ENCODE results near the gene JAK3. TPM values are rescaled to one million over a fixed set of nuclear protein-coding genes. Genes with fewer than 3 reads are reported as not detected.

The JAK3 gene
- total RNA-seq, 1 experiment from 2014 or later, result not detected

DNA sequence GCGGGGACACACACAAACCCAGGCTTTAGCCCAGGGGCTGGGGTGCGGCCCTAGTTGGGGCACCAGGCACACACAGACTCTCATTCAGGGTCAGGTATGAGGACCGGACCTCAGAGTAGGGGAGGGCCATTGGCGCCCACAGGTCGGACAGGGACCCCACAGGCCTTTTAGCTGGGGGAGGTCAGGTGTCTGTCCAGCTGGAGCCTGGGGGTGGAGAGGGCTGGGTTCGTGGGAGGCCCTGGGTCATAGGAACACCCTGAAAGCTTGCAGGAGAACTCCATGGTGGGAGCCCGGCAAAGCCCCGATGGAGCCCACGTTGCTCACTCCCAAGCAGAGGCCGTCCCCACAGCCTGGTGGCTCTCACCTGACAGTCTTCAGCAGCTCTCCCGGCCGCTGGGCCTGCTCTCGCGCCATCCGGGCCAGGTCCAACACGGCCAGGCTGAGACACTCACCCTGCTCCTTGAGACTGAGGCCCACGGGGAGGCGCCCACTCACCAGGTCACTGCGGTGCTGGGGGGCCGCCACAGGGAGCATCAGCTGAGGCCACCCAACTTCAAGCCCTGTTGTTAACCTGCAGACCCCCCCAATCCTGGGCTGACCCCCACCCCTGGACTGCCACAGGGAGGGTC lies 5.0 kb downstream of the JAK3 start:
- Mint-ChIP-seq H3K27ac (ENCODE audit: unreplicated experiment) (no peak overlapping the region), H3K36me3 (ENCODE audit: insufficient read depth, unreplicated experiment) (no peaks in the 10 kb centered on the region), H3K9me3 (ENCODE audit: unreplicated experiment) (no peaks in the 10 kb centered on the region), H3K4me3 (ENCODE audit: unreplicated experiment) (no peak overlapping the region), H3K27me3 (ENCODE audit: insufficient read depth, unreplicated experiment) (no peaks in the 10 kb centered on the region), H3K4me1 (ENCODE audit: low read depth, unreplicated experiment) (no peaks in the 10 kb centered on the region)
- no peaks in the 10 kb centered on the region for H3K9me3 ChIP-seq
- no peak overlapping the region for H3K4me3 ChIP-seq (ENCODE audit: low read depth, low read length)
- H3K36me3 ChIP-seq (ENCODE audit: control insufficient read depth, insufficient read depth, low read length), result no peaks in the 10 kb centered on the region
- no peak for DNase-seq
- ChIA-PET POLR2A (no interaction called here), CTCF (no interaction called here)
- H3K4me1 ChIP-seq, result no peaks in the 10 kb centered on the region
- TF ChIP-seq, protein P1, sequence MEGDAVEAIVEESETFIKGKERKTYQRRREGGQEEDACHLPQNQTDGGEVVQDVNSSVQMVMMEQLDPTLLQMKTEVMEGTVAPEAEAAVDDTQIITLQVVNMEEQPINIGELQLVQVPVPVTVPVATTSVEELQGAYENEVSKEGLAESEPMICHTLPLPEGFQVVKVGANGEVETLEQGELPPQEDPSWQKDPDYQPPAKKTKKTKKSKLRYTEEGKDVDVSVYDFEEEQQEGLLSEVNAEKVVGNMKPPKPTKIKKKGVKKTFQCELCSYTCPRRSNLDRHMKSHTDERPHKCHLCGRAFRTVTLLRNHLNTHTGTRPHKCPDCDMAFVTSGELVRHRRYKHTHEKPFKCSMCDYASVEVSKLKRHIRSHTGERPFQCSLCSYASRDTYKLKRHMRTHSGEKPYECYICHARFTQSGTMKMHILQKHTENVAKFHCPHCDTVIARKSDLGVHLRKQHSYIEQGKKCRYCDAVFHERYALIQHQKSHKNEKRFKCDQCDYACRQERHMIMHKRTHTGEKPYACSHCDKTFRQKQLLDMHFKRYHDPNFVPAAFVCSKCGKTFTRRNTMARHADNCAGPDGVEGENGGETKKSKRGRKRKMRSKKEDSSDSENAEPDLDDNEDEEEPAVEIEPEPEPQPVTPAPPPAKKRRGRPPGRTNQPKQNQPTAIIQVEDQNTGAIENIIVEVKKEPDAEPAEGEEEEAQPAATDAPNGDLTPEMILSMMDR (IDR thresholded peaks at IDR 0.05; ENCODE audit: insufficient read depth in 1 of 2, low read depth in 1 of 2, low read length in 1 of 2, severe bottlenecking in 1 of 2, unreplicated experiment in 1 of 2), result no peak
- BruUV-seq (replicated peaks), result no TSS peak
- no peaks in the 10 kb centered on the region for H3K27me3 ChIP-seq (replicated peaks; ENCODE audit: control insufficient read depth, insufficient read depth, low read length)
- intact Hi-C loops (cut with micrococcal nuclease; ENCODE audit: unreplicated experiment), result no loop called here

DNA sequence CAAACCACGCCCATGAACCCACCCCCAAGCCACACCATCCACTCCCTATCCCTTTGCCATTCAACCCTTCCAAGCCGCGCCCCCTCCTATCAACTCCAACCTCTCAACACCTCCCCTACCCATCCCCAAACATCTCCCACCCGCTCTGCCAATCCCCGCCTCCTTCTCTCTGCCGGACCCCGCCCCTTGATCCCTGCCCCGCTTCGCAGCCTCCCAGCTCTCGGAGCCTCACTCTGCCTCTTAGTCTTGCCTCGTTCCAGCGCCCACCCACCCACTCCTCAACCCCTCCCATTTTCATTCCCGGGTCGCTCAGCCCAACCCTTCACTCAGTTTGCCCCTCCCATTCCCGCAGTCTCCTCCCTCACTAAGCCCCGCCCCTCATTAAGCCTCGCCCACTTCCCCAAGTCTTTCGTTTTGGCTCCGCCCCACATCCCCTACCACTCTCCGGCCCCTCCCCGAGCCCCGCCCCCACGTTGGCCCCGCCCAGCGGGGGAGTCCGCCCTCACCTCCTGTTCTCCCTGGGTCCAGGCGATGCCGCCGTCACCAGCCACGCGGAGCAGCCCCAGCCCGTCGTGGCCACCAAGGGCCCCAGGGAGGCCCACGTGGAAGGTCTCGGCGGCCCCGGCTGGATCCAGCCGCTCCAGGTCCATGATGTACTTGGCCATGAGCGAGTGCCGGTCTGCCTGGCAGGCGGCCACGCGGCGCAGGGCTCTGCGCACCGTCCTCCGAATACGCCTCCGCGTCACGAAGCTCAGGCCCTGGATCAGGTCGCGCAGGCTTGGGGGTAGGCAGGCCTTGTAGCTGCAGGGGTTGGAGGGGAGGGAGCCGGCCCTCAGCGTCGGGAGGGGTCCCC lies 5.7 kb downstream of the JAK3 start:
- BruUV-seq (replicated peaks), result no TSS peak
- intact Hi-C loops (cut with micrococcal nuclease; ENCODE audit: unreplicated experiment), result no loop called here

DNA sequence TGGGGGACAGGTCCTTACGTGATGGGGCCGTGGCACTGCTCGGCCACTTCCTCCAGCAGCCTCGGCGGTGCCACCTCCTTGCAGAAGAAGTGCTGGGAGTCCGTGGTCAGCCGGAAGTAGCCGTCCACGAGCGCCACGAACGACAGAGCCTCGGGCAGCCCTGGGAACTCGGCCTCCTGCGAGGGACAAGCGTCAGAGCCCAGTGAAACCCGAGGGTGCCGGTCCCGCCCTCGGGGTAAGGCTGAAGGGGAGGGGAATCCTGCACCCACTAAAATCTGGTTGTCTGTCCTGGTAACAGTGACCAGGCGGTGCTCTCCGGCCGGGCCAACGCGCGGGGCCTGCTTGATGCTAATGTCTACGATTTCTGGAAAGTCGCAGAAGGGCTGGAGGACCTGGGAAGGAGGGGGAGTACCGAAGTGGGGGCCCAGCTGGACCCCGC lies 6.4 kb downstream of the JAK3 start:
- BruUV-seq (replicated peaks), result no TSS peak
- Mint-ChIP-seq H3K27ac (ENCODE audit: unreplicated experiment) (no peak overlapping the region), H3K4me1 (ENCODE audit: low read depth, unreplicated experiment) (no peaks in the 10 kb centered on the region), H3K27me3 (ENCODE audit: insufficient read depth, unreplicated experiment) (no peaks in the 10 kb centered on the region), H3K4me3 (ENCODE audit: unreplicated experiment) (no peak overlapping the region), H3K9me3 (ENCODE audit: unreplicated experiment) (no peaks in the 10 kb centered on the region), H3K36me3 (ENCODE audit: insufficient read depth, unreplicated experiment) (no peaks in the 10 kb centered on the region)
- ChIA-PET CTCF (no interaction called here), POLR2A (no interaction called here)
- no peak overlapping the region for H3K4me3 ChIP-seq (ENCODE audit: low read depth, low read length)
- TF ChIP-seq, protein P1 (IDR thresholded peaks at IDR 0.05; ENCODE audit: insufficient read depth in 1 of 2, low read depth in 1 of 2, low read length in 1 of 2, severe bottlenecking in 1 of 2, unreplicated experiment in 1 of 2), result no peak
- no peaks in the 10 kb centered on the region for H3K36me3 ChIP-seq (ENCODE audit: control insufficient read depth, insufficient read depth, low read length)
- no peaks in the 10 kb centered on the region for H3K9me3 ChIP-seq
- H3K27me3 ChIP-seq (replicated peaks; ENCODE audit: control insufficient read depth, insufficient read depth, low read length), result no peaks in the 10 kb centered on the region
- intact Hi-C loops (cut with micrococcal nuclease; ENCODE audit: unreplicated experiment), result no loop called here
- no peaks in the 10 kb centered on the region for H3K4me1 ChIP-seq
- no peak for DNase-seq

More for the DNA sequence above, 5.7 kb downstream of the JAK3 start:
- Mint-ChIP-seq H3K9me3 (ENCODE audit: unreplicated experiment) (no peaks in the 10 kb centered on the region), H3K4me3 (ENCODE audit: unreplicated experiment) (no peak overlapping the region), H3K36me3 (ENCODE audit: insufficient read depth, unreplicated experiment) (no peaks in the 10 kb centered on the region), H3K4me1 (ENCODE audit: low read depth, unreplicated experiment) (no peaks in the 10 kb centered on the region), H3K27me3 (ENCODE audit: insufficient read depth, unreplicated experiment) (no peaks in the 10 kb centered on the region), H3K27ac (ENCODE audit: unreplicated experiment) (no peak overlapping the region)
- ChIA-PET CTCF (no interaction called here), POLR2A (no interaction called here)
- H3K36me3 ChIP-seq (ENCODE audit: control insufficient read depth, insufficient read depth, low read length), result no peaks in the 10 kb centered on the region
- no peak overlapping the region for H3K4me3 ChIP-seq (ENCODE audit: low read depth, low read length)
- no peaks in the 10 kb centered on the region for H3K4me1 ChIP-seq
- TF ChIP-seq, protein P1 (IDR thresholded peaks at IDR 0.05; ENCODE audit: insufficient read depth in 1 of 2, low read depth in 1 of 2, low read length in 1 of 2, severe bottlenecking in 1 of 2, unreplicated experiment in 1 of 2), result no peak
- peak in 1 of 2 experiments; percentile 58 for DNase-seq
- no peaks in the 10 kb centered on the region for H3K27me3 ChIP-seq (replicated peaks; ENCODE audit: control insufficient read depth, insufficient read depth, low read length)
- no peaks in the 10 kb centered on the region for H3K9me3 ChIP-seq

All from Caco-2 (cell line).